ENCODE results near the gene MKS1. TPM values are rescaled to one million over a fixed set of nuclear protein-coding genes. Genes with fewer than 3 reads are reported as not detected.

Gene MKS1
- polyA plus RNA-seq, 3 donors: 4.2 to 7.6 (median 5.0) TPM

DNA sequence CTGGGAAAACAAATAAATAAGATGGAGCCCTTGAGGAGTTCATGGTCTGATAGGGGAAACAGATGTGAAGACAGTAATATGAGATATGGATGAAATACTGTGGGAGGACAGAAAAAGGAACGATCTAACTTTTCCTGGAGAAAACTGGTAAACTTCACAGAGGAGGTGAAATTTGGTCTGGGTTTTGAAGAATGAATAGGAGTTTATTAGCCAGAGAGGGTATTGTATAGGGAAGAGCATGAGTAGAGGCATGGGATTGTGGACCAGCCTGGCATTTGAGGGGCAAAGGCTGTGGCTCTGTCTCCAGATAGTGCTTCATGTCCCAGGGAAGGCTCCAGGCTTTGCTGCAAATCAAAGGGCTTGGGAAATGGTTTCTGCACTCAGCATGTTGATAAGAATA is 20.9 kb upstream of the MKS1 start:
- Mint-ChIP-seq H3K27ac (no peak overlapping the region), H3K9me3 (peaks cover 0 to 4% (median 0%) of the 10 kb centered on the region in 7 donors)

DNA sequence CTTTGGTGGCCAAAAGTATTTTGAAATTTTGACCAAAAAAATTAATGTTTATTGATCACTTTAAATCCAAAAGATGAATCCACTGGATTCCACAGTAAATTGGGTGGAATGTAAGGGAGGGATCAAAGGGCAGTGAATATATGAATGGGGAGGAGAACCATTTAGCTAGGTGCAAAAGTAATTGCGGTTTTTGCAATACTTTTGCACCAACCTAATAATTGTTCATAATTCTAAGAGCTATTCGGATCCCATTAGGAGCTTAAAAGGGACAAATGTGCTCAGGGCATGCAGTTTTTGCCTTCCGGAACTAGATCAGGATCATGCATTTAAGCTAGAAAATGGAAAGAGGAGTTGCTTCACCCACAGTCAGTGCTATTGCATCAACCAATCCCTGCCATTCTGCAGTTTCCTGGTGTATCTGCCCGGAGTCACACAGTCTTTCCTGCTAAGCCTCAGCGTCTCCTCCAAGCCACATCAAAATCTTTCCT is 19.1 kb upstream of the MKS1 start, which contains the start of gene LPO:
Gene LPO, plus strand, starts transcription at position 438 of the 488 bp plus-strand sequence. CDS start 4,396 bp downstream, outside the sequence.
- DNase-seq: no peak
- Histone ChIP-seq H3K36me3 (replicated peaks in 1 of 2; ENCODE audit: control insufficient read depth in 1 of 2, insufficient read depth in 2 of 2, low read length in 2 of 2) (no peaks in the 10 kb centered on the region), H3K4me2 (replicated peaks; ENCODE audit: extremely low read depth, low read length, poor library complexity, severe bottlenecking) (peak within 1 kb of the TSS; percentile 38), H3K9ac (ENCODE audit: insufficient read depth, low read length, poor library complexity, severe bottlenecking) (no peak within 1 kb of the TSS), H3K79me2 (ENCODE audit: insufficient read depth, low read length) (no peaks in the 10 kb centered on the region), H3K9me3 (replicated peaks in 1 of 2; ENCODE audit: control insufficient read depth in 1 of 2, insufficient read depth in 1 of 2, low read length in 2 of 2) (no peaks in the 10 kb centered on the region), H3K27ac (ENCODE audit: low read depth in 1 of 2, low read length in 2 of 2) (no peak within 1 kb of the TSS), H3K4me1 (ENCODE audit: control insufficient read depth in 1 of 2, insufficient read depth in 2 of 2, low read length in 2 of 2) (peaks cover 13 to 20% of the 10 kb centered on the region in 2 donors), H4K20me1 (ENCODE audit: insufficient read depth, low read length) (no peaks in the 10 kb centered on the region), H3K27me3 (ENCODE audit: control insufficient read depth in 2 of 2, insufficient read depth in 2 of 2, low read length in 2 of 2) (peaks cover 22 to 59% of the 10 kb centered on the region in 2 donors), H3K4me3 (replicated peaks in 1 of 3; ENCODE audit: low read depth in 2 of 3, low read length in 3 of 3) (no peak within 1 kb of the TSS), H2AFZ (ENCODE audit: insufficient read depth, low read depth, low read length, poor library complexity, severe bottlenecking) (peak within 1 kb of the TSS; percentile 57)
- peak within 1 kb of the TSS in 1 of 2 donors; percentile 65 for H3K4me3 Mint-ChIP-seq
- H3K27me3 Mint-ChIP-seq (ENCODE audit: low read depth in 3 of 3): peaks cover 45 to 70% (median 62%) of the 10 kb centered on the region in 3 donors
- H3K36me3 Mint-ChIP-seq: no peaks in the 10 kb centered on the region
- H3K9me3 Mint-ChIP-seq: peaks cover 0 to 4% (median 0%) of the 10 kb centered on the region in 7 donors
- TF ChIP-seq CTCF (IDR thresholded peaks at IDR 0.05): no peak
- intact Hi-C loops (cut with micrococcal nuclease): no loop called here
- 50% methylated on average over 2 of the region's 5 CpGs for WGBS (ENCODE audit: insufficient coverage)
- H3K4me1 Mint-ChIP-seq: peaks cover 25% of the 10 kb centered on the region
- H3K27ac Mint-ChIP-seq: no peak within 1 kb of the TSS

More for the DNA sequence above, 20.9 kb upstream of the MKS1 start:
- H3K9ac ChIP-seq (ENCODE audit: insufficient read depth, low read length, poor library complexity, severe bottlenecking): no peak overlapping the region
- TF ChIP-seq CTCF (IDR thresholded peaks at IDR 0.05): no peak
- no peak overlapping the region for H3K4me3 ChIP-seq (replicated peaks in 1 of 3; ENCODE audit: low read depth in 2 of 3, low read length in 3 of 3)
- H3K27ac ChIP-seq (ENCODE audit: low read depth in 1 of 2, low read length in 2 of 2): no peak overlapping the region
- intact Hi-C loops (cut with micrococcal nuclease): no loop called here
- H2AFZ ChIP-seq (ENCODE audit: insufficient read depth, low read depth, low read length, poor library complexity, severe bottlenecking): no peak overlapping the region
- no peaks in the 10 kb centered on the region for H4K20me1 ChIP-seq (ENCODE audit: insufficient read depth, low read length)
- Mint-ChIP-seq H3K4me1 (peaks cover 14% of the 10 kb centered on the region), H3K27me3 (ENCODE audit: low read depth in 3 of 3) (peaks cover 46 to 79% (median 72%) of the 10 kb centered on the region in 3 donors), H3K36me3 (peaks cover 0 to 2% of the 10 kb centered on the region in 2 donors), H3K4me3 (peak overlapping the region in 1 of 2 donors; percentile 10)
- H3K4me1 ChIP-seq (ENCODE audit: control insufficient read depth in 1 of 2, insufficient read depth in 2 of 2, low read length in 2 of 2): peaks cover 4 to 6% of the 10 kb centered on the region in 2 donors
- H3K4me2 ChIP-seq (replicated peaks; ENCODE audit: extremely low read depth, low read length, poor library complexity, severe bottlenecking): no peak overlapping the region
- no peaks in the 10 kb centered on the region for H3K79me2 ChIP-seq (ENCODE audit: insufficient read depth, low read length)
- 47% methylated on average over 1 of the region's 1 CpG for WGBS (ENCODE audit: insufficient coverage)
- H3K27me3 ChIP-seq (ENCODE audit: control insufficient read depth in 2 of 2, insufficient read depth in 2 of 2, low read length in 2 of 2): peaks cover 22 to 62% of the 10 kb centered on the region in 2 donors
- no peak for DNase-seq
- no peaks in the 10 kb centered on the region for H3K36me3 ChIP-seq (replicated peaks in 1 of 2; ENCODE audit: control insufficient read depth in 1 of 2, insufficient read depth in 2 of 2, low read length in 2 of 2)
- no peaks in the 10 kb centered on the region for H3K9me3 ChIP-seq (replicated peaks in 1 of 2; ENCODE audit: control insufficient read depth in 1 of 2, insufficient read depth in 1 of 2, low read length in 2 of 2)

All from CD14-positive monocyte (primary cell).